GM13976 (cell line): ENCODE measurements around the gene ODF2L.

Experiments
- DNase-seq: peaks from one replicate; pipeline ENCODE4 v3.0.0; 2012; ENCODE audit warnings: low spot score
- CTCF ChIP-seq: IDR thresholded peaks from 2 replicates; pipeline ENCODE4 v1.5.1; 2012; ENCODE audit warnings: borderline replicate concordance, mild to moderate bottlenecking; ENCODE audit not compliant: insufficient read depth; ENCODE audit errors: extremely low read depth, missing control alignments, control extremely low read depth
- in situ Hi-C: fragments of 300-500 bp; cut with MboI; formaldehyde crosslinking; loops from one replicate; pipeline ENCODE4 v1.12.0; 2022; ENCODE audit warnings: low sequenced_read_pairs, mixed read lengths, inconsistent platforms; ENCODE audit not compliant: unreplicated experiment

The ODF2L gene

GRCh38 chr1:86419277-86419903 lies 23.3 kb upstream of the ODF2L start:
- peak; percentile 54 for TF ChIP-seq CTCF
- in situ Hi-C loops = no loop called here
- DNase-seq = peak; percentile 69

- DNase-seq = no peak
- in situ Hi-C loops = no loop called here
These were observed 20.2 kb upstream of the ODF2L start for GRCh38 chr1:86416343-86416742.

GRCh38 chr1:86410879-86411278 lies 14.8 kb upstream of the ODF2L start:
- DNase-seq = no peak
- no peak for TF ChIP-seq CTCF
- in situ Hi-C loops = no loop called here

More at GRCh38 chr1:86416343-86416742, 20.2 kb upstream of the ODF2L start:
- TF ChIP-seq CTCF = no peak

- no peak for TF ChIP-seq CTCF
- in situ Hi-C loops = no loop called here
- no peak for DNase-seq
These were observed 13.4 kb upstream of the ODF2L start for GRCh38 chr1:86409416-86410021.

- in situ Hi-C loops = loop anchor here (25.0 kb wide), 1 partner anchor 691 kb away; no protein-coding TSS in a partner anchor
- no peak for DNase-seq
- no peak for TF ChIP-seq CTCF
These were observed 371 bp upstream of the ODF2L start for GRCh38 chr1:86396498-86396890.

- DNase-seq = no peak
- no peak for TF ChIP-seq CTCF
- in situ Hi-C loops = loop anchor here (25.0 kb wide), 1 partner anchor 693 kb away; no protein-coding TSS in a partner anchor
These were observed 1.7 kb downstream of the ODF2L start for GRCh38 chr1:86394416-86394815.
